HepG2 (cell line): ENCODE measurements around the gene CCL2. TPM values are rescaled to one million over a fixed set of nuclear protein-coding genes. Genes with fewer than 3 reads are reported as not detected.

Experiments
- ATAC-seq: fragments of 200-7000 bp; cut with Tn5 transposase; 3 replicates; pipeline ENCODE4 v1.9.1; 2020; ENCODE audit warnings: mild to moderate bottlenecking, moderate library complexity
- BruUV-seq: library from RNA; stranded (reverse); fragments of 400-500 nt; replicated peaks from 2 replicates; lab custom pipeline; 2021; lab: Mats Ljungman, UMichigan
- CTCF ChIA-PET: fragments of 300-600 bp; formaldehyde crosslinking; extraction: SDS; loops from one replicate; lab custom pipeline; 2021; ENCODE audit warnings: low total read pairs, inconsistent platforms, low intra/inter-chr PET ratio; lab: Yijun Ruan, JAX
- POLR2A ChIA-PET: fragments of 350-600 bp; sonication (Branson Sonifier 250); formaldehyde crosslinking; loops from one replicate; lab custom pipeline; 2020; ENCODE audit warnings: antibody characterized with exemption, inconsistent platforms; lab: Yijun Ruan, JAX
- DNase-seq: peaks from one replicate; pipeline ENCODE4 v3.0.0-alpha.2; 2015; ENCODE audit warnings: low spot score
- FAIRE-seq: peaks from 3 replicates; lab custom pipeline; 2011; peaks lifted over from hg19 to GRCh38; lab: Jason Lieb, UNC
- H2AFZ ChIP-seq: one replicate; pipeline ENCODE4 v1.6.1; 2011; ENCODE audit warnings: low read length, inconsistent platforms
- H3K27ac ChIP-seq: fragments of 300-600 bp; 3 replicates; pipeline ENCODE4 v1.8.0; 2011; ENCODE audit warnings: mixed run types, mild to moderate bottlenecking, mixed read lengths, low read length, inconsistent platforms; ENCODE audit not compliant: insufficient read depth; ENCODE audit errors: extremely low read length
- H3K27me3 ChIP-seq, 2 experiments: fragments of 200-600 bp in 1 of 2; 2 replicates in 1 of 2; 3 replicates in 1 of 2; pipeline versions ENCODE4 v1.6.0 to v1.8.0; 2011; ENCODE audit warnings: low read length in 2 of 2, mild to moderate bottlenecking in 2 of 2, moderate library complexity in 2 of 2, inconsistent platforms in 1 of 2; ENCODE audit not compliant: insufficient read depth in 2 of 2, control insufficient read depth in 1 of 2
- H3K36me3 ChIP-seq, 2 experiments: fragments of 200-600 bp in 1 of 2; replicated peaks in 1 of 2; 2 replicates in 1 of 2; 3 replicates in 1 of 2; pipeline versions ENCODE4 v1.5.1 to v1.8.0; 2011; ENCODE audit warnings: low read length in 2 of 2, inconsistent platforms in 1 of 2; ENCODE audit not compliant: insufficient read depth in 2 of 2, control insufficient read depth in 1 of 2
- H3K4me1 ChIP-seq: 2 replicates; pipeline ENCODE4 v1.5.1; 2012; ENCODE audit warnings: low read length, inconsistent platforms; ENCODE audit not compliant: insufficient read depth
- H3K4me2 ChIP-seq: 2 replicates; pipeline ENCODE4 v1.6.0; 2011; ENCODE audit warnings: low read depth, low read length, inconsistent platforms
- H3K4me3 ChIP-seq, 3 experiments: fragments of 200-600 bp in 1 of 3; sonication (generic), shearing (Covaris generic) in 1 of 3; replicated peaks in 1 of 3; 2 replicates each; pipeline ENCODE4 v1.5.1; 2011 to 2016; ENCODE audit warnings: low read length in 3 of 3, inconsistent platforms in 2 of 3, low read depth in 2 of 3, mild to moderate bottlenecking in 2 of 3, control low read depth in 1 of 3, mixed read lengths in 1 of 3; ENCODE audit not compliant: insufficient read depth in 1 of 3
- H3K79me2 ChIP-seq: one replicate; pipeline ENCODE4 v1.6.1; 2011; ENCODE audit warnings: low read length, inconsistent platforms; ENCODE audit not compliant: insufficient read depth
- H3K9ac ChIP-seq: 2 replicates; pipeline ENCODE4 v1.6.0; 2011; ENCODE audit warnings: mild to moderate bottlenecking, low read depth, low read length, inconsistent platforms; ENCODE audit not compliant: insufficient read depth
- H3K9me3 ChIP-seq: 2 replicates; pipeline ENCODE4 v1.5.1; 2012; ENCODE audit warnings: mild to moderate bottlenecking, low read length
- H4K20me1 ChIP-seq: 2 replicates; pipeline ENCODE4 v1.6.0; 2011; ENCODE audit warnings: inconsistent platforms, mild to moderate bottlenecking, low read length, moderate library complexity; ENCODE audit not compliant: insufficient read depth
- AHDC1 ChIP-seq: sonication (generic); formaldehyde crosslinking; IDR thresholded peaks from 2 replicates; pipeline ENCODE4 v1.5.1; 2020; ENCODE audit warnings: mild to moderate bottlenecking, missing genetic modification reagents, borderline replicate concordance
- ARID2 ChIP-seq: sonication (generic); formaldehyde crosslinking; IDR thresholded peaks from 2 replicates; pipeline ENCODE4 v1.8.1; 2022; ENCODE audit warnings: mild to moderate bottlenecking, missing genetic modification reagents, borderline replicate concordance
- ATM ChIP-seq: fragments of 450-650 bp; IDR thresholded peaks from 2 replicates; pipeline ENCODE4 v1.7.1; 2017; ENCODE audit warnings: mild to moderate bottlenecking, borderline replicate concordance
- GATAD1 ChIP-seq: IDR thresholded peaks from 2 replicates; pipeline ENCODE4 v1.6.1; 2016; ENCODE audit warnings: missing genetic modification reagents, missing compliant biosample characterization
- MAFK ChIP-seq, 2 experiments: IDR thresholded peaks in 1 of 2; conservative IDR thresholded peaks in 1 of 2; 2 replicates each; pipeline ENCODE4 v1.6.1; 2011; ENCODE audit warnings: improper control_type of control experiment in 2 of 2, low read length in 2 of 2
- MIXL1 ChIP-seq: IDR thresholded peaks from 2 replicates; pipeline ENCODE4 v1.6.1; 2016
- NCOA1 ChIP-seq: sonication (generic); formaldehyde crosslinking; IDR thresholded peaks from 2 replicates; pipeline ENCODE4 v1.9.0; 2021; ENCODE audit warnings: missing genetic modification reagents
- NR2F1 ChIP-seq, 2 experiments: fragments of 450-650 bp in 1 of 2; formaldehyde crosslinking in 1 of 2; IDR thresholded peaks; 2 replicates each; pipeline versions ENCODE4 v1.5.0 to v1.6.1; 2016 to 2020; ENCODE audit warnings: mild to moderate bottlenecking in 1 of 2, missing compliant biosample characterization in 1 of 2, missing genetic modification reagents in 1 of 2, moderate library complexity in 1 of 2
- POLR2AphosphoS5 ChIP-seq: IDR thresholded peaks from 2 replicates; pipeline ENCODE4 v1.6.1; 2012; ENCODE audit warnings: low read depth, low read length
- SAP130 ChIP-seq: IDR thresholded peaks from 2 replicates; pipeline ENCODE4 v1.6.1; 2016; ENCODE audit warnings: low read depth
- SMAD9 ChIP-seq: sonication (generic); formaldehyde crosslinking; IDR thresholded peaks from 2 replicates; pipeline ENCODE4 v1.5.1; 2020; ENCODE audit warnings: mild to moderate bottlenecking, missing genetic modification reagents
- TBX3 ChIP-seq: fragments of 450-650 bp; IDR thresholded peaks from 2 replicates; pipeline ENCODE4 v1.6.1; 2017; ENCODE audit warnings: antibody characterized with exemption, mild to moderate bottlenecking, inconsistent platforms, borderline replicate concordance
- THRA ChIP-seq: sonication (generic); formaldehyde crosslinking; IDR thresholded peaks from 2 replicates; pipeline ENCODE4 v1.4.0; 2020; ENCODE audit warnings: missing genetic modification reagents, borderline replicate concordance
- THYN1 ChIP-seq: sonication (generic); formaldehyde crosslinking; IDR thresholded peaks from 2 replicates; pipeline ENCODE4 v1.8.1; 2023; ENCODE audit warnings: low read depth, mild to moderate bottlenecking, moderate library complexity, missing genetic modification reagents, borderline replicate concordance
- ZNF329 ChIP-seq: sonication (generic); formaldehyde crosslinking; IDR thresholded peaks from 2 replicates; pipeline ENCODE4 v1.9.0; 2021; ENCODE audit warnings: low read depth, mild to moderate bottlenecking, missing genetic modification reagents
- WGBS: methylation state at CpG from one replicate; pipeline ENCODE4 v1.1.6; 2017; ENCODE audit warnings: low lambda C conversion rate; 5-methylcytosine and 5-hydroxymethylcytosine counted together
- in situ Hi-C: cut with HindIII; loops from 2 replicates; pipeline ENCODE4 v1.10.0; 2017; ENCODE audit warnings: low pct_unique_long_range_greater_than_20kb; ENCODE audit not compliant: extremely low pct_ligation_motif_present
- intact Hi-C: fragments of 100-400 bp; cut with micrococcal nuclease; formaldehyde crosslinking; loops from one replicate; pipeline ENCODE4 v1.10.0; 2022; ENCODE audit not compliant: unreplicated experiment
- polyA plus RNA-seq, 8 experiments: library from polyadenylated mRNA; depleted of rRNA in 3 of 8; stranded (reverse) in 7 of 8; unstranded in 1 of 8; fragments of >200 nt; fragmentation: Illumina TruSeq in 4 of 8; extraction: Trizol in 4 of 8; gene quantifications; 2 replicates each; pipeline versions ENCODE4 v1.2.1 to v1.2.3, GENCODE V29; 2011 to 2016; ENCODE audit warnings: low read depth in 4 of 8, missing spikeins in 1 of 8, mixed read lengths in 1 of 8; ENCODE audit not compliant: insufficient read depth in 1 of 8
- total RNA-seq, 5 experiments: library from RNA; depleted of rRNA; stranded (reverse); fragments of >200 nt; fragmentation: Illumina TruSeq; extraction: Trizol; gene quantifications; 2 replicates each; pipeline ENCODE4 v1.2.3, GENCODE V29; 2016; ENCODE audit warnings: low read depth in 1 of 5
- TF ChIP-seq, protein P1 (sequence below): sonication (generic); formaldehyde crosslinking; IDR thresholded peaks from 2 replicates; pipeline ENCODE4 v1.9.0; 2021; ENCODE audit warnings: missing genetic modification reagents, mild to moderate bottlenecking, borderline replicate concordance

Gene CCL2
- total and polyA plus RNA-seq, 2 of the 13 experiments (the other 11 are each of a cell fraction or from before 2014, with no cell fraction given), result not detected

- no peak for TF ChIP-seq GATAD1 (CRISPR knock-in tag)
- no peak for TF ChIP-seq TBX3
- TF ChIP-seq ZNF329 (CRISPR knock-in tag), result no peak
- TF ChIP-seq AHDC1 (CRISPR knock-in tag), result no peak
- TF ChIP-seq MAFK (conservative IDR thresholded peaks at IDR 0.05 in 1 of 2, IDR thresholded peaks at IDR 0.05 in 1 of 2; ENCODE audit: low read length in 2 of 2), result no peak
- TF ChIP-seq NCOA1 (CRISPR knock-in tag), result no peak
Observed at GRCh38 chr17:34290586-34290985, 35.5 kb downstream of the CCL2 start (continued).

DNA sequence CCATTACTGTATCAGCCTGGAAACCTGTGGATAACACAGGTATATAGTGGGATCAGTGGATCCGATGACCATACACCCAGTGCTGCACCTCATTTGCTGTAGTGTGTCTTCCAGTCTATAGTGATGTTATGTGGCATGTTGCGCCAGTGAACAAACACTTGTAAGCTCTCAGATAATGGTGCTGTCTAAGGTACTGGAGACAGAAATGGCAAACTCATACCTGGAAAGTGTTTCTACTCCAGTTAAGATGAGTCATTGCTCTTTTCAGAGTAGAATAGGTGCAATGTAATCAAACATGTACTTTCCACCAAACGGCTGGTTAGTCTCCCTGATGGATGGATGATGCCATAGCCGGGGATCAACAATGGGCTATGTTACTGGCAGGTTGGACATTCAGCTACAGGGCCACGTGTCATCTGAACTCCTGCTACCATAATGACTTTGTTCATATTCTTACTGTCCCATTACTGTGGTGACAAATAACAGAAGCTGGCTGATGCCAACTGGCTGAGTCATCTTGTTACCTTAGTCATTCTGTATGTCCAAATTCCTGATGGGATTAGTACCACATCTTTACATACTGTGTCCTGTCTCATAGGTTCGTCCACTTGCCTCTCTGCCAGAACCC lies 36.8 kb downstream of the CCL2 start:
- ChIA-PET POLR2A (no interaction called here), CTCF (no interaction called here)
- no peak overlapping the region for H3K27ac ChIP-seq
- no peaks in the 10 kb centered on the region for H3K36me3 ChIP-seq
- 26% methylated on average over 6 of the region's 6 CpGs for WGBS
- intact Hi-C loops (no loop called here), in situ Hi-C loops (no loop called here)
- H2AFZ ChIP-seq, result no peak overlapping the region
- FAIRE-seq (no peak), ATAC-seq (no peak), DNase-seq (no peak)
- no peak overlapping the region for H3K9ac ChIP-seq
- H3K9me3 ChIP-seq, result 0 out of 2 replicates have a peak, but pooled peaks cover 5% of the 10 kb centered on the region
- no peaks in the 10 kb centered on the region for H3K27me3 ChIP-seq
- no TSS peak for BruUV-seq
- no peak overlapping the region for H3K4me3 ChIP-seq
- no peak overlapping the region for H3K4me2 ChIP-seq
- no peaks in the 10 kb centered on the region for H4K20me1 ChIP-seq
- H3K79me2 ChIP-seq, result no peaks in the 10 kb centered on the region
- no peaks in the 10 kb centered on the region for H3K4me1 ChIP-seq
- TF ChIP-seq THRA (CRISPR knock-in tag) (no peak), SMAD9 (CRISPR knock-in tag) (no peak), NR2F1 (CRISPR knock-in tag; IDR thresholded peaks at IDR 0.05) (no peak), THYN1 (no peak), MIXL1 (CRISPR knock-in tag) (no peak), ATM (no peak), SAP130 (CRISPR knock-in tag) (no peak), POLR2AphosphoS5 (no peak), ARID2 (CRISPR knock-in tag) (no peak)
- TF ChIP-seq, protein P1, sequence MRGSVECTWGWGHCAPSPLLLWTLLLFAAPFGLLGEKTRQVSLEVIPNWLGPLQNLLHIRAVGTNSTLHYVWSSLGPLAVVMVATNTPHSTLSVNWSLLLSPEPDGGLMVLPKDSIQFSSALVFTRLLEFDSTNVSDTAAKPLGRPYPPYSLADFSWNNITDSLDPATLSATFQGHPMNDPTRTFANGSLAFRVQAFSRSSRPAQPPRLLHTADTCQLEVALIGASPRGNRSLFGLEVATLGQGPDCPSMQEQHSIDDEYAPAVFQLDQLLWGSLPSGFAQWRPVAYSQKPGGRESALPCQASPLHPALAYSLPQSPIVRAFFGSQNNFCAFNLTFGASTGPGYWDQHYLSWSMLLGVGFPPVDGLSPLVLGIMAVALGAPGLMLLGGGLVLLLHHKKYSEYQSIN (CRISPR knock-in tag), result no peak
